Gastrocnemius medialis (tissue), 4 donors: ENCODE results near the gene FBXO42. TPM values are rescaled to one million over a fixed set of nuclear protein-coding genes. Genes with fewer than 3 reads are reported as not detected.
A peak's percentile ranks its signal among the peaks of the same experiment; 100 is the strongest.

Experiments
- ATAC-seq, 2 donors: fragments of 150-250 bp; one replicate each; pipeline ENCODE4 v1.9.1; 2016
- DNase-seq, 2 donors: peaks; one replicate each; pipeline ENCODE4 v3.0.0-alpha.2; 2019
- H3K27ac ChIP-seq, 4 donors: fragments of 200-600 bp; sonication (generic); 1 replicate in 1 of 4; 2 replicates in 3 of 4; pipeline ENCODE4 v1.5.1; 2016 to 2018; ENCODE audit warnings: mild to moderate bottlenecking in 2 of 4, moderate library complexity in 1 of 4
- H3K27me3 ChIP-seq, 3 donors: fragments of 200-600 bp; sonication (generic) in 2 of 3; 1 replicate in 1 of 3; 2 replicates in 2 of 3; pipeline versions ENCODE4 v1.5.1 to v1.6.0; 2016 to 2019; ENCODE audit warnings: mild to moderate bottlenecking in 1 of 3, moderate library complexity in 1 of 3
- H3K36me3 ChIP-seq, 2 donors: fragments of 200-600 bp; sonication (generic) in 1 of 2; one replicate each; pipeline ENCODE4 v1.5.1; 2017 to 2018
- H3K4me1 ChIP-seq, 2 donors: fragments of 200-600 bp; sonication (generic) in 1 of 2; one replicate each; pipeline ENCODE4 v1.5.1; 2016 to 2017; ENCODE audit warnings: mild to moderate bottlenecking in 2 of 2
- H3K4me3 ChIP-seq, 4 donors: fragments of 200-600 bp; sonication (generic) in 3 of 4; 1 replicate in 1 of 4; 2 replicates in 3 of 4; pipeline ENCODE4 v1.5.1; 2016 to 2019; ENCODE audit warnings: mild to moderate bottlenecking in 2 of 4
- H3K9me3 ChIP-seq, 3 donors: fragments of 200-600 bp; sonication (generic) in 2 of 3; 1 replicate in 1 of 3; 2 replicates in 2 of 3; pipeline ENCODE4 v1.5.1; 2016 to 2019
- CTCF ChIP-seq, 5 experiments: fragments of 450-650 bp in 3 of 5; fragments of 200-600 bp in 2 of 5; sonication (generic) in 2 of 5; IDR thresholded peaks in 4 of 5; conservative IDR thresholded peaks in 1 of 5; 1 replicate in 4 of 5; 2 replicates in 1 of 5; pipeline ENCODE4 v1.5.1; 2016 to 2019; ENCODE audit warnings: antibody characterized with exemption in 5 of 5, mild to moderate bottlenecking in 3 of 5, moderate library complexity in 3 of 5
- POLR2A ChIP-seq, 2 donors: fragments of 450-650 bp; IDR thresholded peaks; one replicate each; pipeline ENCODE4 v1.6.1; 2017; ENCODE audit warnings: antibody characterized with exemption in 2 of 2, mild to moderate bottlenecking in 2 of 2, moderate library complexity in 2 of 2
- in situ Hi-C, 4 donors: fragments of 200-750 bp; cut with MboI; loops; one replicate each; pipeline versions ENCODE4 v1.15.0 to v1.8.0; 2017; ENCODE audit warnings: low sequenced_read_pairs in 4 of 4
- intact Hi-C: fragments of 100-400 bp; cut with DNase I; formaldehyde crosslinking; loops from one replicate; pipeline ENCODE4 v1.15.1; 2023; ENCODE audit warnings: low total_unique reads
- total RNA-seq, 4 donors: library from RNA; depleted of rRNA; stranded (reverse); fragments of >200 nt; gene quantifications; one replicate each; pipeline versions ENCODE4 v1.1.0 to v1.2.3, GENCODE V29; 2016

Gene FBXO42
- total RNA-seq, 4 donors from 2014 or later: 23.1 to 32.4 (median 27.2) TPM

- no peaks in the 10 kb centered on the region for H3K27me3 ChIP-seq
- no peaks in the 10 kb centered on the region for H3K9me3 ChIP-seq
- peak overlapping the region in 3 of 4 donors; percentile 48 to 69 (median 51) for H3K27ac ChIP-seq
- in situ Hi-C loops (no loop called here), intact Hi-C loops (no loop called here)
- H3K4me3 ChIP-seq: no peak overlapping the region
- DNase-seq: peak in 1 of 2 donors; percentile 25
- ATAC-seq: peak; percentile 42 to 73
- no peak for TF ChIP-seq CTCF (IDR thresholded peaks at IDR 0.05 in 4 of 5, conservative IDR thresholded peaks at IDR 0.05 in 1 of 5)
- TF ChIP-seq POLR2A (IDR thresholded peaks at IDR 0.05): no peak
- peaks cover 8 to 18% of the 10 kb centered on the region in 2 donors for H3K4me1 ChIP-seq
- peaks cover 0 to 37% of the 10 kb centered on the region in 2 donors for H3K36me3 ChIP-seq
Observed at GRCh38 chr1:16300436-16300835, 51.8 kb downstream of the FBXO42 start.

- ATAC-seq (peak; percentile 81 to 82), DNase-seq (peak in 1 of 2 donors; percentile 58)
- peaks cover 0 to 19% of the 10 kb centered on the region in 2 donors for H3K36me3 ChIP-seq
- intact Hi-C loops (no loop called here), in situ Hi-C loops (loop anchor here in 1 of 4 donors (10.0 kb wide), 1 partner anchor 56 kb away; the partner anchor contains the start of gene FBXO42)
- no peaks in the 10 kb centered on the region for H3K9me3 ChIP-seq
- no peak overlapping the region for H3K4me3 ChIP-seq
- peaks cover 15 to 26% of the 10 kb centered on the region in 2 donors for H3K4me1 ChIP-seq
- TF ChIP-seq POLR2A (IDR thresholded peaks at IDR 0.05): no peak
- no peak for TF ChIP-seq CTCF (IDR thresholded peaks at IDR 0.05 in 4 of 5, conservative IDR thresholded peaks at IDR 0.05 in 1 of 5)
- H3K27ac ChIP-seq: peak overlapping the region; percentile 48 to 69 (median 53)
- H3K27me3 ChIP-seq: no peaks in the 10 kb centered on the region
Observed at GRCh38 chr1:16298653-16299052, 53.6 kb downstream of the FBXO42 start.

- no peak for DNase-seq
- intact Hi-C loops: no loop called here
- Histone ChIP-seq H3K36me3 (no peaks in the 10 kb centered on the region), H3K4me1 (peaks cover 25 to 37% of the 10 kb centered on the region in 2 donors), H3K9me3 (no peaks in the 10 kb centered on the region), H3K27ac (peak overlapping the region in 1 of 4 donors; percentile 18), H3K4me3 (no peak overlapping the region), H3K27me3 (no peaks in the 10 kb centered on the region)
- TF ChIP-seq POLR2A (IDR thresholded peaks at IDR 0.05): no peak
- TF ChIP-seq CTCF (IDR thresholded peaks at IDR 0.05 in 4 of 5, conservative IDR thresholded peaks at IDR 0.05 in 1 of 5): no peak
- in situ Hi-C loops: loop anchor here in 1 of 4 donors (10.0 kb wide), 1 partner anchor 58 kb away; the partner anchor contains the start of gene FBXO42
- ATAC-seq: no peak
Observed at GRCh38 chr1:16296643-16297042, 55.6 kb downstream of the FBXO42 start.

GRCh38 chr1:16294219-16295212 lies 57.8 kb downstream of the FBXO42 start:
- Histone ChIP-seq H3K4me1 (peaks cover 16 to 32% of the 10 kb centered on the region in 2 donors), H3K36me3 (no peaks in the 10 kb centered on the region), H3K4me3 (no peak overlapping the region), H3K27me3 (no peaks in the 10 kb centered on the region), H3K9me3 (no peaks in the 10 kb centered on the region), H3K27ac (peak overlapping the region; percentile 50 to 62 (median 58))
- ATAC-seq (no peak), DNase-seq (no peak)
- TF ChIP-seq POLR2A (IDR thresholded peaks at IDR 0.05): no peak
- TF ChIP-seq CTCF (IDR thresholded peaks at IDR 0.05 in 4 of 5, conservative IDR thresholded peaks at IDR 0.05 in 1 of 5): no peak
- in situ Hi-C loops (loop anchor here in 1 of 4 donors (10.0 kb wide), 1 partner anchor 60 kb away; the partner anchor contains the start of gene FBXO42), intact Hi-C loops (no loop called here)
